ENCODE data around the gene OTOA. TPM values are rescaled to one million over a fixed set of nuclear protein-coding genes. Genes with fewer than 3 reads are reported as not detected.

OTOA gene
- polyA plus RNA-seq, 1 experiment: not detected

DNA sequence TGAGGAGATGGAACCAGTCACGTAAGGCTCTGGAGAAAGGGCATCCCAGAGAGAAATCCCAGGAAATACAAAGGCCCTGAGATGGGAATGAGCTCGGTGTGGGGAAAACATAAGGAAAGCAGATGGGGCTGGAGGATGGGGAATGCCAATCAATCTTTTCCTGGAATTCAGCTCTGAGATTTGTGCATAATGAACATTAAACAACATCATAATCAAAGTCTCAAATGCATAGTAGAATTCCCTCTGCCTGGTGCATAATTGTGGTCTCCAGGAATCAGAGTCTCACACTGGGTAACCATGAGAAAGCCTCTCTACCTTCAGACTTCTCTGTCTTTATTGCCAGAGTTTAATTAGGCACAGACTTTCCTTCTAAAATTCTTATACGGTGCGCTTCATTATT lies 30.8 kb downstream of the OTOA start:
- ChIA-PET POLR2A (no interaction called here), CTCF (interaction anchor here (1.9 to 2.3 kb wide), 2 partner anchors 13 to 37 kb away, joined by 9 to 16 read pairs; no protein-coding TSS in a partner anchor)
- Histone ChIP-seq H3K9me3 (ENCODE audit: control insufficient read depth, insufficient read depth, low read length) (no peaks in the 10 kb centered on the region), H3K27ac (ENCODE audit: low read depth, low read length) (no peak overlapping the region), H3K4me3 (ENCODE audit: low read depth, low read length) (no peak overlapping the region), H3K27me3 (ENCODE audit: control insufficient read depth, insufficient read depth, low read length) (peaks cover 7% of the 10 kb centered on the region)
- no peak for DNase-seq (ENCODE audit: low read depth, low spot score)
- TF ChIP-seq, protein P1, sequence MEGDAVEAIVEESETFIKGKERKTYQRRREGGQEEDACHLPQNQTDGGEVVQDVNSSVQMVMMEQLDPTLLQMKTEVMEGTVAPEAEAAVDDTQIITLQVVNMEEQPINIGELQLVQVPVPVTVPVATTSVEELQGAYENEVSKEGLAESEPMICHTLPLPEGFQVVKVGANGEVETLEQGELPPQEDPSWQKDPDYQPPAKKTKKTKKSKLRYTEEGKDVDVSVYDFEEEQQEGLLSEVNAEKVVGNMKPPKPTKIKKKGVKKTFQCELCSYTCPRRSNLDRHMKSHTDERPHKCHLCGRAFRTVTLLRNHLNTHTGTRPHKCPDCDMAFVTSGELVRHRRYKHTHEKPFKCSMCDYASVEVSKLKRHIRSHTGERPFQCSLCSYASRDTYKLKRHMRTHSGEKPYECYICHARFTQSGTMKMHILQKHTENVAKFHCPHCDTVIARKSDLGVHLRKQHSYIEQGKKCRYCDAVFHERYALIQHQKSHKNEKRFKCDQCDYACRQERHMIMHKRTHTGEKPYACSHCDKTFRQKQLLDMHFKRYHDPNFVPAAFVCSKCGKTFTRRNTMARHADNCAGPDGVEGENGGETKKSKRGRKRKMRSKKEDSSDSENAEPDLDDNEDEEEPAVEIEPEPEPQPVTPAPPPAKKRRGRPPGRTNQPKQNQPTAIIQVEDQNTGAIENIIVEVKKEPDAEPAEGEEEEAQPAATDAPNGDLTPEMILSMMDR (IDR thresholded peaks at IDR 0.05; ENCODE audit: low read depth, low read length): no peak

DNA sequence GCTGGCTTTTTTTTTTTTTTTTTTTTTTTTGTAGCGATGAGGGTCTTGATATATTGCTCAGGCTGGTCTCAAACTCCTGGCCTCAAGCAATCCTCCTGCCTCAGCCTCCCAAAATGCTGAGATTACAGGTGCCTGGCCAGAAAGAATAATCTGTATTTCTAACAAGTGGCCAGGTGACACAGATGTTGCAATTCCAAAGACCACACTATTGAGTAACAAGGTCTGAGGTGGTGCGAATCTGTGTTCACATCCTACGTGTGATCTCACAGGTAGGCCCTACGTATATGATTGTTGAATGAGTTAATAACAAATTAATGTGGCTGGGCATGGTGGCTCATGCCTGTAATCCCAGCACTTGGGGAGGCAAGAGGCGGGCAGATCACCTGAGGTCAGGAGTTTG lies 33.3 kb downstream of the OTOA start:
- ChIA-PET POLR2A (no interaction called here), CTCF (interaction anchor here (0.6 to 2.4 kb wide), 3 partner anchors 11 to 56 kb away, joined by 4 to 16 read pairs (median 11); no protein-coding TSS in a partner anchor)
- Histone ChIP-seq H3K27ac (ENCODE audit: low read depth, low read length) (no peak overlapping the region), H3K4me3 (ENCODE audit: low read depth, low read length) (no peak overlapping the region), H3K27me3 (ENCODE audit: control insufficient read depth, insufficient read depth, low read length) (peaks cover 7% of the 10 kb centered on the region), H3K9me3 (ENCODE audit: control insufficient read depth, insufficient read depth, low read length) (no peaks in the 10 kb centered on the region)
- no peak for DNase-seq (ENCODE audit: low read depth, low spot score)
- TF ChIP-seq, protein P1 (IDR thresholded peaks at IDR 0.05; ENCODE audit: low read depth, low read length): no peak

DNA sequence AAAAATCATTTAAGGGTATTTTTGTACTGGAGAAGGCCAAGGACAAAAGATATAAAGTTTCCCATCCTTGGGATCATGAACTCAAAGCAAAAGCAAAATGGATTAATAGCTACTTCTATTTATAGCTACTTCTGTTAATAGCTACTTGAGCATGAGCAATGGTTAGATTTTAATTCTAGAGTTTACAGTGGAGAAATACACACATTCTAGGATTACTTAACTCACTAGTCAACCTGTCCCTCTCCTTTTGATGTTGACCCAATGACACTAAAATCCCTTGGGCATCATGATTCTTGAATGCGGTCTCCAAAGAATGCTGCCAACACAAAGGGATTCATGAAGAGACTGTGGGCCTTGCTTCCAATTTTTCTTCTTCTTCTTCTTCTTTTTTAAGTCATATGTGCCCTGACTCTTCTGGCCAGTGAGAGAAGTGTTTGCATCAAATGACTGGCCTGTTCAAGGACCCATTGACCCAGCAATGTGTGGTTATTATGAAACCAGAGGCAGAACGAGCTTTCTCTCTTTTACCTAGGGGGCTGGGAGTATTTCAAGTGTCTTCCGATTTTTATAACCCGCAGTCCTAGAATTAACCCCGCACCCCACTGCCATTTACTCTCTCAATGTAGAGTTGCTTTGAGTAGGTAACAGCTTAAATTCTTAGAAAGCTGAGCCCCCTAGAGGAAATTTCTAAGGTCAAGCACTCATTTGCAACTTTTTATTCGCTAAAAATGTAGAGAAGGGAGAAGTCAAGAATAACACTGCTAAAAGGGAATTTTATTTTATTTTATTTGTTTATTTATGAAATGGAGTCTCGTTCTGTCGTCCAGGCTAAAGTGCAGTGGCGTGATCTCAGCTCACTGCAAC lies 34.6 kb downstream of the OTOA start:
- TF ChIP-seq, protein P1 (IDR thresholded peaks at IDR 0.05; ENCODE audit: low read depth, low read length): no peak

DNA sequence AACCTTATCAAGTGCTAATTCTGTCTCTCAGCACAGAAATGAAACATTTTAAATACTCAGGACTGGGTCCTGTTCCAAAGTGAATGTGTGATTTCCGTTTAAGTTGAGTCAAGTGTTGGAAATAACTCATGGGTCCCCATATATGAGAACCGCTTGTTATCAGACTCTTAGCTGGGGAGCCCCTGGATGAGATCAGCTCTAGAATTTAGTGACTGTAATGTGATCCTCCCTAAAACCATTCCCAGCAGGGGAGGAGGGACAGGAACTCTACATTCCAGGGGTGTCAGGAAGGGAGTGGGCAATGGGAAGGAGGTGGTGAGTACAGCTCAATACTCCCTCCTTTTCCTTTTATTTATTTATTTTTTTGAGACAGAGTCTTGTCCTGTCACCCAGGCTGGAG lies 37.5 kb downstream of the OTOA start:
- Histone ChIP-seq H3K9me3 (ENCODE audit: control insufficient read depth, insufficient read depth, low read length) (no peaks in the 10 kb centered on the region), H3K27ac (ENCODE audit: low read depth, low read length) (no peak overlapping the region), H3K4me3 (ENCODE audit: low read depth, low read length) (no peak overlapping the region), H3K27me3 (ENCODE audit: control insufficient read depth, insufficient read depth, low read length) (peaks cover 5% of the 10 kb centered on the region)
- no peak for DNase-seq (ENCODE audit: low read depth, low spot score)
- TF ChIP-seq, protein P1 (IDR thresholded peaks at IDR 0.05; ENCODE audit: low read depth, low read length): no peak
- ChIA-PET CTCF (interaction anchor here (0.6 to 4.5 kb wide), 2 partner anchors 8 to 44 kb away, joined by 4 to 24 read pairs; no protein-coding TSS in a partner anchor), POLR2A (no interaction called here)

More for the DNA sequence above, 34.6 kb downstream of the OTOA start:
- Histone ChIP-seq H3K4me3 (ENCODE audit: low read depth, low read length) (no peak overlapping the region), H3K9me3 (ENCODE audit: control insufficient read depth, insufficient read depth, low read length) (no peaks in the 10 kb centered on the region), H3K27ac (ENCODE audit: low read depth, low read length) (no peak overlapping the region), H3K27me3 (ENCODE audit: control insufficient read depth, insufficient read depth, low read length) (peaks cover 7% of the 10 kb centered on the region)
- DNase-seq (ENCODE audit: low read depth, low spot score): no peak
- CTCF ChIA-PET: interaction anchor here (1.3 to 2.4 kb wide), 2 partner anchors 9 to 41 kb away, joined by 6 to 11 read pairs; no protein-coding TSS in a partner anchor
- POLR2A ChIA-PET: no interaction called here

DNA sequence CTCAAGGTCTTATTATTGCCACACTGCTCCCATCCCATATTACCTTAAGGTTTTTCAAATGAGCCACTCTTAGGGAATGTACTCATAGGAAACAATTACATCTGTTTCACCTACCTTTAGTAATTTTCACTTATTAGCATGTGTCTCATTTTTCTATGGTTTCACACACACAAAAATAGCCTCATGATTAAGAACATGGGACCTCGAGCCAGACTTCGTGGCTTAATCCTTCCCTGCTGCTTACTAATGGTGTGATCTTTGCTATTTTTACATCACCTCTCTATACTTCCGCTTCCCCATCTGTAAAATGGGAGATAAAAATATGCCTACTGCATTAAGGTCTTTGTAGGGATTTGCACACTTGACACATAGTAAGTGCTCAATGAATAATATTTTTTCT lies 38.5 kb downstream of the OTOA start:
- Histone ChIP-seq H3K27me3 (ENCODE audit: control insufficient read depth, insufficient read depth, low read length) (peaks cover 5% of the 10 kb centered on the region), H3K9me3 (ENCODE audit: control insufficient read depth, insufficient read depth, low read length) (no peaks in the 10 kb centered on the region), H3K27ac (ENCODE audit: low read depth, low read length) (no peak overlapping the region), H3K4me3 (ENCODE audit: low read depth, low read length) (no peak overlapping the region)
- no peak for DNase-seq (ENCODE audit: low read depth, low spot score)
- ChIA-PET CTCF (interaction anchor here (4.5 kb wide), 1 partner anchor 45 kb away, joined by 24 read pairs; no protein-coding TSS in a partner anchor), POLR2A (no interaction called here)
- TF ChIP-seq, protein P1 (IDR thresholded peaks at IDR 0.05; ENCODE audit: low read depth, low read length): no peak
